ACC112 (cell line): Measurements from ENCODE around the gene MAGEB6.
"Not testable (repeated sequence)": the region's sequence is repeated elsewhere in the genome, so short reads cannot be mapped to it uniquely, and the experiment has no call there.

ENCODE experiments used
- H2AFZ ChIP-seq: fragments of 200-600 bp; sonication (generic); one replicate; pipeline ENCODE4 v1.6.0; 2017; ENCODE audit warnings: antibody characterized with exemption, low read length; ENCODE audit not compliant: unreplicated experiment
- H3K27ac ChIP-seq: fragments of 200-600 bp; sonication (generic); 2 replicates; pipeline ENCODE4 v1.5.1; 2014; ENCODE audit warnings: low read depth, mild to moderate bottlenecking, antibody characterized with exemption, low read length, moderate library complexity
- H3K27me3 ChIP-seq: fragments of 200-600 bp; sonication (generic); 2 replicates; pipeline ENCODE4 v1.6.1; 2014; ENCODE audit warnings: mild to moderate bottlenecking, antibody characterized with exemption, low read length, moderate library complexity, mixed read lengths; ENCODE audit not compliant: insufficient read depth
- H3K36me3 ChIP-seq: fragments of 200-600 bp; sonication (generic); 2 replicates; pipeline ENCODE4 v1.6.1; 2016; ENCODE audit warnings: mild to moderate bottlenecking, antibody characterized with exemption, low read length, moderate library complexity, mixed read lengths; ENCODE audit not compliant: insufficient read depth
- H3K4me1 ChIP-seq: fragments of 200-600 bp; sonication (generic); one replicate; pipeline ENCODE4 v1.6.1; 2016; ENCODE audit warnings: low read length, mixed read lengths; ENCODE audit not compliant: insufficient read depth, unreplicated experiment, control insufficient read depth
- H3K4me3 ChIP-seq: fragments of 200-600 bp; sonication (generic); 2 replicates; pipeline ENCODE4 v1.5.1; 2014; ENCODE audit warnings: mild to moderate bottlenecking, low read depth, low read length
- H3K79me2 ChIP-seq: fragments of 200-600 bp; sonication (generic); one replicate; pipeline ENCODE4 v1.6.0; 2016; ENCODE audit warnings: low read length; ENCODE audit not compliant: control insufficient read depth, unreplicated experiment, insufficient read depth

The MAGEB6 gene, protein sequence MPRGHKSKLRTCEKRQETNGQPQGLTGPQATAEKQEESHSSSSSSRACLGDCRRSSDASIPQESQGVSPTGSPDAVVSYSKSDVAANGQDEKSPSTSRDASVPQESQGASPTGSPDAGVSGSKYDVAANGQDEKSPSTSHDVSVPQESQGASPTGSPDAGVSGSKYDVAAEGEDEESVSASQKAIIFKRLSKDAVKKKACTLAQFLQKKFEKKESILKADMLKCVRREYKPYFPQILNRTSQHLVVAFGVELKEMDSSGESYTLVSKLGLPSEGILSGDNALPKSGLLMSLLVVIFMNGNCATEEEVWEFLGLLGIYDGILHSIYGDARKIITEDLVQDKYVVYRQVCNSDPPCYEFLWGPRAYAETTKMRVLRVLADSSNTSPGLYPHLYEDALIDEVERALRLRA

DNA sequence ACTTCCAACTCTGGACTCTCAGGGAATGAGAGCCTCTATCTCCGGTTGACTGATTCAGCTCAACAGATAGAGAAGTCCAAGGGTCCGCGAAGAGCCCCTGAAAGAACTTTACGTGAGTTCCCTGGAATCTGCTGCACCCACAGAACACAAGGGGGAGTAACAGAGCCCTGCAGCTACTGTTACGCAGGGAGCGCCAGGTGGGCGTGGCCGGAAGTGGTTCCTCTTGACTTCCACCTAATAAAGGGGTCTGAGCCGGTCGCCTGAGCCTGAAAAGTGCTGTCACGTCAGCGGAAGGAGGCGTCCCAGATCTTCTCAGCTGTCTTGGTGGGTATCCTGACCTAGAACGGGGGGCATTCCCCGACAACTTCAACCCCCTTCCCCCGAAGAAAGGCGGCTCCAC lies at the start of gene MAGEB6:
Gene MAGEB6, plus strand, starts transcription at position 237 of the 400 bp plus-strand sequence. CDS start 1,407 bp downstream, outside the sequence.
- no peaks in the 10 kb centered on the region for H3K79me2 ChIP-seq

GRCh38 chrX:26146024-26146423 lies 46.2 kb upstream of the MAGEB6 start:
- Histone ChIP-seq H3K4me3 (no peak overlapping the region), H3K27me3 (no peaks in the 10 kb centered on the region), H3K4me1 (no peaks in the 10 kb centered on the region), H2AFZ (no peak overlapping the region), H3K27ac (no peak overlapping the region), H3K79me2 (no peaks in the 10 kb centered on the region), H3K36me3 (no peaks in the 10 kb centered on the region)

More for the DNA sequence above, at the start of gene MAGEB6:
- Histone ChIP-seq H3K4me3 (no peak within 1 kb of the TSS), H3K27me3 (no peaks in the 10 kb centered on the region), H3K27ac (no peak within 1 kb of the TSS), H3K36me3 (no peaks in the 10 kb centered on the region), H2AFZ (no peak within 1 kb of the TSS), H3K4me1 (no peaks in the 10 kb centered on the region)

DNA sequence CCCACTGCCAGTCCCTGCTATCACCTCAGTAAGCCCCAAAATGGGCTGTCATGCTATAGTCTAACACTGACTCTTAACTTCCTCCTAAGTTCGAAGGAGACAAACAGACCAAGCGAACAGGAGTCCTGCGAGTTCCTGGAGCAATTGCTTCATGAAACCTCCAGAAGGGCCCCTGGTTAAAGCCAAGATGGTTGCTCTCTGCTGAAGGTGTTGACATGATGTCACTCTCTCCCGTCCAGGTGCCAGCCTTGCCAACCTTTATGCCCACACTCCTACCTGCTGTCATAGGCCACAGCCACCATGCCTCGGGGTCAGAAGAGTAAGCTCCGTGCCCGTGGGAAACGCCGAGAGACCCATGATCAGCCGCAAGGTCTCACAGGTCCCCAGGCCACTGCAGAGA lies 31.9 kb upstream of the MAGEB6 start, which contains the start of gene MAGEB6B:
Gene MAGEB6B, plus strand, starts transcription at position 301 of the 400 bp plus-strand sequence. Its CDS starts 0 bp downstream, at position 301.
- Histone ChIP-seq H2AFZ (no peak within 1 kb of the TSS), H3K79me2 (no peaks in the 10 kb centered on the region), H3K27me3 (no peaks in the 10 kb centered on the region), H3K27ac (no peak within 1 kb of the TSS), H3K4me1 (no peaks in the 10 kb centered on the region), H3K4me3 (no peak within 1 kb of the TSS), H3K36me3 (no peaks in the 10 kb centered on the region)

- H3K36me3 ChIP-seq: no peaks in the 10 kb centered on the region
- no peaks in the 10 kb centered on the region for H3K79me2 ChIP-seq
- H3K27ac ChIP-seq: no peak overlapping the region
- H2AFZ ChIP-seq: no peak overlapping the region
- H3K27me3 ChIP-seq: no peaks in the 10 kb centered on the region
- no peak overlapping the region for H3K4me3 ChIP-seq
- H3K4me1 ChIP-seq: no peaks in the 10 kb centered on the region
Observed at GRCh38 chrX:26203561-26203960, 11.3 kb downstream of the MAGEB6 start.

- H3K4me3 ChIP-seq, H3K27me3 ChIP-seq, H2AFZ ChIP-seq, H3K27ac ChIP-seq, H3K4me1 ChIP-seq, H3K79me2 ChIP-seq, H3K36me3 ChIP-seq: not testable (repeated sequence)
Observed at GRCh38 chrX:26204717-26205116, 12.5 kb downstream of the MAGEB6 start.

DNA sequence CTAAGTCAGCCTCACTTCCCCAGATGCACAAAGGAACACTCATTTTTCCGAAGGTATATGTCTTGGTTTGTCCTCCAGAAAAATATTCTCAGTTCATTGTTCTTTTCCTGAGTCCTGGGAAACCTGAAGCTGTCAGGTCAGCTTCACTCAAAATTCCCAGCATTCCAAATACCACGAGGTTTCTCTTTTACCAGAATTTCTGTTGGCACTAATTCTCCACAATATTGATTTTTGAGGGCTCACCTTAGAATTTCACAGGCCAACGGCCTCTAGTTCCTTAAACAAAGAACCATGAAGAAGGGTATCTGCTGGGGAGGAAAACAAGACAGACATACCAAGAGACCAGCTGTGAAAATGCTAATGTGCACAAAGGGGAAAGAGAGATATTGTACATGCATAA lies 15.8 kb downstream of the MAGEB6 start:
- H3K27me3 ChIP-seq: no peaks in the 10 kb centered on the region
- H3K79me2 ChIP-seq: no peaks in the 10 kb centered on the region
- no peak overlapping the region for H2AFZ ChIP-seq
- H3K36me3 ChIP-seq: no peaks in the 10 kb centered on the region
- H3K27ac ChIP-seq: no peak overlapping the region
- H3K4me1 ChIP-seq: no peaks in the 10 kb centered on the region
- no peak overlapping the region for H3K4me3 ChIP-seq

GRCh38 chrX:26215869-26216268 lies 23.6 kb downstream of the MAGEB6 start, which contains the start of gene MAGEB5:
TSS of gene MAGEB5 (plus strand) at chrX:26216169. CDS start at chrX:26217302, 1,133 bp downstream.
- no peak within 1 kb of the TSS for H2AFZ ChIP-seq
- no peaks in the 10 kb centered on the region for H3K79me2 ChIP-seq
- no peaks in the 10 kb centered on the region for H3K36me3 ChIP-seq
- H3K4me3 ChIP-seq: no peak within 1 kb of the TSS
- H3K27me3 ChIP-seq: no peaks in the 10 kb centered on the region
- no peak within 1 kb of the TSS for H3K27ac ChIP-seq
- no peaks in the 10 kb centered on the region for H3K4me1 ChIP-seq

GRCh38 chrX:26219351-26219750 lies 27.1 kb downstream of the MAGEB6 start:
- Histone ChIP-seq H3K79me2 (no peaks in the 10 kb centered on the region), H3K27ac (no peak overlapping the region), H3K27me3 (no peaks in the 10 kb centered on the region), H2AFZ (no peak overlapping the region), H3K4me1 (no peaks in the 10 kb centered on the region), H3K36me3 (no peaks in the 10 kb centered on the region), H3K4me3 (no peak overlapping the region)

DNA sequence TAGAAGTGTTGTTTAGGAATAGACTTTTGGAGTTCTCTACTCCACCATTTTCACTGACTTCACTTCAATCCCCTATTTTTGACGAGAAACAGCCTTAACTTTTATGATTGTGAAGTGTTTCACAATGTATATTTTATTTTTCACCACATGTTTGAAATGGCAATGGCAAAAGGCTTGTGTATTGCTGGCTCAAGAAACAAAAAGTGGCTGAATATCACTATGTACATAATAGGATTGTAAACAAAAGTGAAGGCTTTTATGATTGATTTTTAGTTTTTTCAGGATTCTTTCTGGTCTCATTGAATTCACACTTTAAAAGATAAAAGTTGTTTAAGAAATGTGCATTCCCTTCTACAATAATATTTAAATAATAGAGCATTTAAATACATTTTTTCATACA lies 41.9 kb downstream of the MAGEB6 start:
- no peaks in the 10 kb centered on the region for H3K79me2 ChIP-seq

More for the DNA sequence above, 41.9 kb downstream of the MAGEB6 start:
- Histone ChIP-seq H3K4me3 (no peak overlapping the region), H2AFZ (no peak overlapping the region), H3K27me3 (no peaks in the 10 kb centered on the region), H3K4me1 (no peaks in the 10 kb centered on the region), H3K27ac (no peak overlapping the region), H3K36me3 (no peaks in the 10 kb centered on the region)
